ENCODE data around the gene NHERF2. TPM values are rescaled to one million over a fixed set of nuclear protein-coding genes. Genes with fewer than 3 reads are reported as not detected.

Gene NHERF2
- total and polyA plus RNA-seq, 7 donors, result 61.6 to 156 (median 86.8) TPM

DNA sequence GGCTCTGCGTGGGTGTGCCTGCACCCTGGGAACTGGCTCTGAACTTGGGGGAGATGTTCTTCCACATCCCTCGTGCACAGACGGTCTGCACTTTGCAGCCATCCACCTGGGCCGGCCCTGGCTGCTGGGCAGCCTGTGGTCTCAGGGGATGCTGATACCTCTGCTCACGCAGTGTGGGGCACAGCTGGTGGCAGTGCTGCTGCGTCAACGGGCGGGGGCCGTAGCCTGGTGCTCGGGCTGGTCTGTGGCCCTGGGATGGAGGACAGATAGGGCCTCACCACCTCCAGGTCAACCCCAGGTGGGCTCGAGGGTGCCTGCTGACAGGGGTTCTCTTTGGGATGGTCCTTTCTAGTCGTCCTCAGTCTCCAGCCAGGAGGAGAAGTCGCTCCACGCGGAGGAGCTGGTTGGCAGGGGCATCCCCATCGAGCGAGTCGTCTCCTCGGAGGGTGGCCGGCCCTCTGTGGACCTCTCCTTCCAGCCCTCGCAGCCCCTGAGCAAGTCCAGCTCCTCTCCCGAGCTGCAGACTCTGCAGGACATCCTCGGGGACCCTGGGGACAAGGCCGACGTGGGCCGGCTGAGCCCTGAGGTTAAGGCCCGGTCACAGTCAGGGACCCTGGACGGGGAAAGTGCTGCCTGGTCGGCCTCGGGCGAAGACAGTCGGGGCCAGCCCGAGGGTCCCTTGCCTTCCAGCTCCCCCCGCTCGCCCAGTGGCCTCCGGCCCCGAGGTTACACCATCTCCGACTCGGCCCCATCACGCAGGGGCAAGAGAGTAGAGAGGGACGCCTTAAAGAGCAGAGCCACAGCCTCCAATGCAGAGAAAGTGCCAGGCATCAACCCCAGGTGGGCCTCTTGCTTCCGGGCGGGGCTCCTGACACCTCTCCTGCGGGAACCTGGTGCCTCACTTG, 57.4 kb downstream of the NHERF2 start:
- intact Hi-C loops (cut with DNase I), result no loop called here
- DNase-seq (no peak), ATAC-seq (no peak)
- Histone ChIP-seq H3K36me3 (ENCODE audit: insufficient read depth in 1 of 2, low read depth in 1 of 2) (peaks cover 0 to 99% of the 10 kb centered on the region in 2 donors), H3K4me3 (no peak overlapping the region), H3K9me3 (no peaks in the 10 kb centered on the region), H3K4me1 (no peaks in the 10 kb centered on the region), H3K27me3 (ENCODE audit: insufficient read depth in 3 of 3, low read length in 2 of 3) (no peaks in the 10 kb centered on the region), H3K27ac (peak overlapping the region; percentile 4)
- 86 to 90% (median 89%) methylated on average over 44 of the region's 44 CpGs for WGBS, 3 donors
- TF ChIP-seq, protein P1, sequence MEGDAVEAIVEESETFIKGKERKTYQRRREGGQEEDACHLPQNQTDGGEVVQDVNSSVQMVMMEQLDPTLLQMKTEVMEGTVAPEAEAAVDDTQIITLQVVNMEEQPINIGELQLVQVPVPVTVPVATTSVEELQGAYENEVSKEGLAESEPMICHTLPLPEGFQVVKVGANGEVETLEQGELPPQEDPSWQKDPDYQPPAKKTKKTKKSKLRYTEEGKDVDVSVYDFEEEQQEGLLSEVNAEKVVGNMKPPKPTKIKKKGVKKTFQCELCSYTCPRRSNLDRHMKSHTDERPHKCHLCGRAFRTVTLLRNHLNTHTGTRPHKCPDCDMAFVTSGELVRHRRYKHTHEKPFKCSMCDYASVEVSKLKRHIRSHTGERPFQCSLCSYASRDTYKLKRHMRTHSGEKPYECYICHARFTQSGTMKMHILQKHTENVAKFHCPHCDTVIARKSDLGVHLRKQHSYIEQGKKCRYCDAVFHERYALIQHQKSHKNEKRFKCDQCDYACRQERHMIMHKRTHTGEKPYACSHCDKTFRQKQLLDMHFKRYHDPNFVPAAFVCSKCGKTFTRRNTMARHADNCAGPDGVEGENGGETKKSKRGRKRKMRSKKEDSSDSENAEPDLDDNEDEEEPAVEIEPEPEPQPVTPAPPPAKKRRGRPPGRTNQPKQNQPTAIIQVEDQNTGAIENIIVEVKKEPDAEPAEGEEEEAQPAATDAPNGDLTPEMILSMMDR (IDR thresholded peaks at IDR 0.05), result no peak

DNA sequence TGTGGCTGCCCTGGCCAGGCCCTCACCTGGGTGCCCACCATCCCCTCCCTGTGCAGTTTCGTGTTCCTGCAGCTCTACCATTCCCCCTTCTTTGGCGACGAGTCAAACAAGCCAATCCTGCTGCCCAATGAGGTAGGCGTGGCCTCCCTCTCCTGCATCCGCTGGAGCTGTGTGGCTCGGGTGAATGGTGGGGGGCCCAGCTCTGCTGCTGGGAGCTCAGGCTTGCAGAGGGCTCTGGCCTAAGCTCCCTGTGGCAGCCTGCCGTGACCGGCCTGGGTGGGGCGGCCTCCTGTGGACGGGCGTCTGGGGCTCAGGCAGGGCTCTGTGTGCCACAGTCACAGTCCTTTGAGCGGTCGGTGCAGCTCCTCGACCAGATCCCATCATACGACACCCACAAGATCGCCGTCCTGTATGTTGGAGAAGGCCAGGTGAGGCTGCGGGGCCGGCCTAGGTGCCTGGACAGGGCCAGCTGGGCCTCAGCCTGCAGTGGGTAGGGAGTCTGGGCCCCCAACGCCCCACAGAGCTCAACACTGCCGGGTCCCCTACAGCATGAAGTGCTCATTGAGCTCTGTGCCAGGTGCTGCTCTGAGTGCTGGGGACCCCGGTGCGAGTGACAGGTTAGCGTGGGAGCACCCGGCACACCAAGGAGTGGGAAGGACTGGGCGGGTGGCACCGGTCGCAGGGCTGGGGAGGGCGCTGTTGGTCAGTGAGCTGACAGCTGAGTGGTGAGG, 58.4 kb downstream of the NHERF2 start:
- intact Hi-C loops (cut with DNase I), result no loop called here
- 87 to 89% (median 89%) methylated on average over 29 of the region's 29 CpGs for WGBS, 3 donors
- ATAC-seq (no peak), DNase-seq (no peak)
- peaks cover 7% of the 10 kb centered on the region for H3K4me1 ChIP-seq
- H3K27me3 ChIP-seq (ENCODE audit: insufficient read depth in 3 of 3, low read length in 2 of 3), result no peaks in the 10 kb centered on the region
- H3K4me3 ChIP-seq, result no peak overlapping the region
- peaks cover 0 to 98% of the 10 kb centered on the region in 2 donors for H3K36me3 ChIP-seq (ENCODE audit: insufficient read depth in 1 of 2, low read depth in 1 of 2)
- H3K27ac ChIP-seq, result no peak overlapping the region
- TF ChIP-seq, protein P1 (IDR thresholded peaks at IDR 0.05), result no peak
- no peaks in the 10 kb centered on the region for H3K9me3 ChIP-seq

DNA sequence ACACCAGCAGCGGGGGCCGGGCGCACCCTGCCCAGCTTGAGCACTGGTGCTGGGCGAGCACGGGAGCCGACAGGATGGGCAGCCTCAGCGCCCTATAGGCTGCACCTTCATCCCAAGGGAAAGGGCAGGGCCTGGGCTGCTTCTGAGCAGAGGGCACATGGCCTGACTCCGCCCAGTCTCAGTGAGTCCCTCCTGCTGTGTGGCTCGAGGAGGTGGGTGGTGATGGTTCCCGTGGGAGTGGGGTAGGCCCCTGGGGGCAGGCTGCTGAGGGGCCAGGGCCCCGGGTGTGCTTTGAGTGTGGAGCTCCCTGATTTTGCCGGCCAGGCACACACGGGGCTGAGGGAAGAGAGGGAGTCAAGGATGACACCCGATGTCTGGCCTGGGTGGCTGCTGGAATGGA, 59.0 kb downstream of the NHERF2 start:
- 69 to 80% (median 70%) methylated on average over 13 to 14 of the region's 14 CpGs for WGBS, 3 donors

DNA sequence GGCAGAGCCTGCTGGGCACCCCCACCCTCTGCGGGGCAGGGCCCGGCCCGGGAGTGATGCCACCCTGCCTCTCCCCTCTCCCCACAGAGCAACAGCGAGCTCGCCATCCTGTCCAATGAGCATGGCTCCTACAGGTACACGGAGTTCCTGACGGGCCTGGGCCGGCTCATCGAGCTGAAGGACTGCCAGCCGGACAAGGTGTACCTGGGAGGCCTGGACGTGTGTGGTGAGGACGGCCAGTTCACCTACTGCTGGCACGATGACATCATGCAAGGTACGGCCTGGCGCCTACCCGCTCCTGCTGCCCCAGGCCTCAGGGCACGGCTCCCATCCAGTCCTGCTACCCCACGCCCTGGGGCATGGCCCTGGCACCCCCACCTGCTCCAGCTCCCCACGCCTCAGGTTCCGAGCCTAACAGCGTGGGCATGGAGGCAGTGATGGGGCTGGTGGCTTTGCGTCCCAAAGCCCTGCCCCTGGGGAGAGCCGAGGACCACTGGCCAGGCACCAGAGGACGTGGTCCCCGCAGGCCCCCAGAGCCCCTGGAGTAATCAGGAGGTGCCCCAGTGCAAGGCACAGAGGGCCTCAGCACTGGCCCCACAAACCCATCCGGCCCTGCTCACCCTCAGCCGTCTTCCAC, 59.5 kb downstream of the NHERF2 start:
- intact Hi-C loops (cut with DNase I), result no loop called here
- Histone ChIP-seq H3K36me3 (ENCODE audit: insufficient read depth in 1 of 2, low read depth in 1 of 2) (peaks cover 0 to 94% of the 10 kb centered on the region in 2 donors), H3K4me1 (peaks cover 14% of the 10 kb centered on the region), H3K9me3 (no peaks in the 10 kb centered on the region), H3K4me3 (no peak overlapping the region), H3K27ac (no peak overlapping the region), H3K27me3 (ENCODE audit: insufficient read depth in 3 of 3, low read length in 2 of 3) (no peaks in the 10 kb centered on the region)
- no peak for ATAC-seq
- WGBS, 3 donors, result 83 to 92% (median 87%) methylated on average over 26 to 27 of the region's 27 CpGs
- no peak for DNase-seq
- TF ChIP-seq, protein P1 (IDR thresholded peaks at IDR 0.05), result no peak

More for the DNA sequence above, 59.0 kb downstream of the NHERF2 start:
- Histone ChIP-seq H3K27me3 (ENCODE audit: insufficient read depth in 3 of 3, low read length in 2 of 3) (no peaks in the 10 kb centered on the region), H3K36me3 (ENCODE audit: insufficient read depth in 1 of 2, low read depth in 1 of 2) (peaks cover 0 to 97% of the 10 kb centered on the region in 2 donors), H3K4me3 (no peak overlapping the region), H3K4me1 (peaks cover 13% of the 10 kb centered on the region), H3K9me3 (no peaks in the 10 kb centered on the region), H3K27ac (no peak overlapping the region)
- DNase-seq (no peak), ATAC-seq (no peak)
- intact Hi-C loops (cut with DNase I), result no loop called here
- TF ChIP-seq, protein P1 (IDR thresholded peaks at IDR 0.05), result no peak

Measured in psoas muscle (tissue), 8 donors.